ENCODE measurements around the gene POLD1.
"Not testable (repeated sequence)": the region's sequence is repeated elsewhere in the genome, so short reads cannot be mapped to it uniquely, and the experiment has no call there.

The POLD1 gene
- 19.1 to 38.8 reads per million in 2 donors for total RNA-seq

- peak; percentile 98 for DNase-seq
These were observed at the start of gene POLD1 for GRCh38 chr19:50383852-50384684. POLD1 (plus strand) TSS chr19:50384347; CDS start chr19:50398852, 14,505 bp downstream.

DNA sequence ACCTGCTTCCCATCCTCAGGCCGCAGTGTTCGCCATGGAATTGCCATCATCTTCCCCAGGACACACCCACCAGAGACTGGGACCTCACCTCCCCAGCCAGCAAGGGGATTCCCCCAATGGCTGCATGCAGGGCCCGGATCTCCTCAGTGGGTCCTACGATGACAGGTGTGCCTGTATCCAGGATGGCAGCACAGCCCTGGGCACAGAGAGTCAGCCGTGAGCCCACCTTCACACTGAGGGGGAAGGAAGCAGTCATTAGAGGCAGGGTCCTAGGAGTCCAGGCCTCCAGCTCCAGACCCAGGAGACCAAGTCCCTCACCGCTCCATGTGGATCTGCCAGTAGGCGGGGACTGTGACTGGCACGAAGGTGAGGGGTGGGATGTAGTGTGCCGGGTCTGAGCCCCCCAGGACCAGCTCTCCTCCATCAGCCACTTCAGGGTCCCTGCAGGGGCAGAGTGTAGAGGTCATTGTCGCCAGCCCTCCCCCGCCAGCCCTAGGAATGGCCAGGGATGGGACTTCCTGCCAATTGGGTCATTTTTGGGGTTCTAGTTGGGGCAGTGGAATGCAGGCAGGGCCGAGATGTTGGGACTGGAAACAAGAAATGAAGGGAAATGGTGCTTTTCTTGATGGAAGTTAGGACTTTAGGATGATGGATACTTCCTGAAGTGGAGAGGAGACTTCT is 49.3 kb upstream of the POLD1 start:
- no peak for DNase-seq

DNA sequence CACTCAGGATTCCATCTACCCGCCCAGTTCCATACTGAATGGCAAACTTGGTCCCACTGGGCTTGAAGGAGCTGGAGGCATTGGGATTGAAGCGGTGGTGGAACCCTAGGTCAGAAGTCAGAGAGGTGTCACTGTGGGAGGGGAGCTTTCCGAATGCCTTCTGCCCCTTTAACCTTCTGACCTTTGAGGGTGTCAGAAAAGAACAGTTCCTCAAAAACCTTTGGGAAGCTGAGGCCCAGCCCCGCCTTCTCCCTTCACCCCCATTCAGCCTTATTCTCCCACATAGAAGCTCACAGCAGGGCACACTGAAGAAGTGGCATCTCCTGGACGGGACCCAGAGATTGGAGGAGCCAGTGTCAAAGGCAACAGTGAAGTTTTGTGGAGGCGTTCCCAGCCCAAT is 47.1 kb upstream of the POLD1 start:
- not testable (repeated sequence) for DNase-seq

DNA sequence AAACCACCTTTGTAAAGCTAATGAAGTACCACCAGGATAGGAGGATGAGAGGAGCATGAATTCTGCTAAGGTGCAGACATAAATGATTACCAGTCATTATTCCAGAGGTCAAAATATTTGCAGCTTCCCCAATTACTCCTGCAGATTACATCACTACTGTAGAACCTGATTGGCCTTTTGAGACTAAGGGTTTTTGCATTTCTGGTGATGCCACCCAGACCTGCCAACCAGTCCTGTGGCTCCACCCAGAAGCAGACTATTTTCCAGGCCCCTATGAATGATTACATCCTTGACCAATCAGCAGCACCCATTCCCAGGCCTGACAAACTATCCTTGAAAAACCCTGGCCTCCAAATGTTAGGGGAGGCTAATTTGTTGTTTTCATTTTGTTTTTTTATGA is 43.8 kb upstream of the POLD1 start:
- DNase-seq: no peak

DNA sequence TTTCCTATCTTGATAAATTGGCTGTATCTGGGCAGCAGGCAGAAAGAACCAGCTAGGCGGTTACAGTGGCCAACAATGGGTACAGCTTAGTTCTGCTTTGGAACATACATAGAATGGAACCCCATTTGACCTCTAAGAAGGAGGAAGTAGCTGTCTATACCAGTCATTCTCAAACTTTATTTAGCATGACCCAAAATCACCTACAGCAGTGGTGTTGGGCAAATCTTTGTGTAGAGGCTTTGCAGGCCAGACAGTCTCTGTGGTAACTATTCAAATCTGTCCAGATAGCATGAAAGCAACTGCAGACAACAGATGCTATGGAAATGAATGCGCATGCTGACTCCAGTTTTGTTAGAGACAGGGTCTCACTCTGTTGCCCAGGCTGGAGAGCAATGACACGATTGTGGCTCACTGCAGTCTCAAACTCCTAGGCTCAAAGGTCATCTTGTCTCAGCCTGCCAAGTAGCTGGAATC is 43.0 kb upstream of the POLD1 start:
- DNase-seq: no peak

DNA sequence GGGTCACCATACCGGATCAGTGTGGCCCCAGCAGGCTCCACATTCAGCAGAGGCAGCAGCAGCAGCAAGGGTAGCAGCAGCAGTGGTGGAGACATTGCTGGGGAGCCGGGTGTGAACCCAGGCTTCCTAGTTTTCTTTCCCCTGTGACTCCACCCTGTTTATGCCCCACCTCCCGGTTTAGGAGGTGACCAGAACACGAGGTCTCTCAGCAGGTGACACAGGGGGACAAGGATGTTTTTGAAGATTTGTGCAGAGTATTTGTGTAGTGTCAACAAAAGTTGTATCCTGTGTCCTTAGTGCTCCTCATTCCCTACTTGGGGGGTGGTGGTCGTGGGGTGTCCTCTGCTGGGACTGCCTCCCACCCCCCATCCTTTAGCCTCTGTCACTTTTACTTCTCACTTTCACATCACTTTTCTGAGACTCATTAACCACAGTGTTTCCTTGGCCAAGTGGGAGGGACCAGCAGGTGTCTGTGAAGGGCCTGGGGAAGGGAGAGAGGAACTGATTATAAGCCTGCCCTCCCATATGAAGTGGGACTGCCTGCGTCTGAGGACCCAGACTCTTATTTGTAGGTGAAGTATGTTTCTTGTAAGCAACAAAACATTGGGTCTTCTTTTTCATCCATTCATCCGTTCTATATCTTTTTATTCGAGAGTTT is 39.4 kb upstream of the POLD1 start:
- no peak for DNase-seq

DNA sequence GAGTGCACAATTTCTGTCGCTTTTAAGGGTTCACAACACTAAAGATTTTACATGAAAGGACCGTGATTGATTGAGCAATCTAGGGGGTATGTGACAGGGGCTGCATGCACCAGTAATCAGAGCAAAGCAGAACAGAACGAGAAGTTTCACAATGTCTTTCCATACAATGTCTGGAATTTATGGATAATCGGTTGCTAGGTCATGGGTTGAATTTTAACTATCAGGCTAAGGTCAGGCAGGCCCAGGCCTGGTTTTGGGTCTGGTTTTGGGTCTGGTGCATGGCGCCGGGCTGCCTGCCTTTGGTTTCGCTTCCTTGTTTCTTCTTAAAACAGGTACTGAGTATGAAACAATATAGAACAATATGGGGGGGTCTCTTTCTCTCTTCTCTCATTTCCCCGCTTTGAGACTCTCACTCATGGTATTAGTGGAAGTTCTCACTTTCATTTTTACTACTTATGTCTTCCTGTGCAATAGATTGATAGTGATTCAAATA is 37.0 kb upstream of the POLD1 start:
- not testable (repeated sequence) for DNase-seq

DNA sequence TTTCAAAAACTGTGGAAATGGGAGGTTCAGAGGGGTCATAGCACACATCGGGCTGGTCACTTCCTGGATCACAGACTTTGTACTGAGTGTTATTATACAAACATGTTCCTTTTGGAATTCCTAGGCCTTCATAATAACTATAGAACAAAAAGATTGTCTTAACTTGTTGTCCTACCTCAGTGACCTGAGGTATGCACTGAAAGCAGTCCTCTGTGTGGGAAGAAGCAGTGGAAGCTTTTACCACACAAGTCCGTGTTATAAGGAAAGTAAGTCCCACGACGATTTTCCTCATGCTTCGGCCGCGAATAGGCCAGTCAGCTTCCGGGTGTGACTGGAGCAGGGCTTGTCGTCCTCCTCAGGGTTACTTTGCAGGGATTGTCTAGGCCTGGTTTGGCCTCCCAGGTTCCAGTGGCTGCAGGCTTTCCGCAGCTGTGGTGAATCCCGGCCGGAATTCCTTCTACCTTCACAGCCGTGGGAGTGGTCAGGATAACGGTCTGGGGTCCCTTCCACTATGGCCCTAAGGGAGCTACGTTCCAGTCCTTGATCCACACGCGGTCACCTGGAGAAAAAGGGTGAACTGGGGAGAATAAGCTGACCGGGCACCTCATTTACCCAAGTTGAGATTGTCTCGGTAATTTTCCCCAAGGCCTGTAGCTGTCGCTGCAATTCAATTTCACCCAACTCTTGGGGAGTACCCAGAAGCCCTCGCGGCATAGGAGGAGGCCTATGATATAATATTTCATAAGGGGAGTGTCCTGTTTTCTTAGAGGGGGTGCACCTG is 34.7 kb upstream of the POLD1 start:
- DNase-seq: no peak

DNA sequence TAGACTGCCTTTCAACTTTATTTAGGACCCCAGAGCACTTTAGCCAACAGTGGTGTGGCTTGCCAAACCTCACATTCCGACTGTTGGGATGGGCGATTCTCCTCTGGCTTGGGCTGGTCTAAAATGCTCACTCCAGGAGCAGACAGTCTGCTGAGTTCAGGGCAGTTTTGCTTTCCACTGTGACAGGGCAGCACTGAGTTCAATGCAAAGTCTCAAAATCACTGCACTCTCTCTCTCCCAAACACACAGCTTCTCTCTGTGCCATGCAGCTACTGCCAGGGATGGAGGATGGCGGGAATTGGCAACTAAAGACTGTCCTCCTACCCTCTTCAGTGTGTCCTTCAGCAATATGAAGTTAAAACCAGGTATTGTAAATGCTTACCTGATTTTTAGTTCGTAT is 31.9 kb upstream of the POLD1 start:
- no peak for DNase-seq

GRCh38 chr19:50353487-50353880 is 30.7 kb upstream of the POLD1 start:
- not testable (repeated sequence) for DNase-seq

GRCh38 chr19:50356691-50357177 is 27.4 kb upstream of the POLD1 start:
- DNase-seq: no peak

- DNase-seq: peak; percentile 79
These were observed 26.7 kb upstream of the POLD1 start for GRCh38 chr19:50357178-50358100.

- peak; percentile 64 for DNase-seq
These were observed 25.4 kb upstream of the POLD1 start for GRCh38 chr19:50358483-50359327.

- DNase-seq: no peak
These were observed 24.8 kb upstream of the POLD1 start for GRCh38 chr19:50359328-50359818.

- no peak for DNase-seq
These were observed 22.7 kb upstream of the POLD1 start for GRCh38 chr19:50361290-50362029.

DNA sequence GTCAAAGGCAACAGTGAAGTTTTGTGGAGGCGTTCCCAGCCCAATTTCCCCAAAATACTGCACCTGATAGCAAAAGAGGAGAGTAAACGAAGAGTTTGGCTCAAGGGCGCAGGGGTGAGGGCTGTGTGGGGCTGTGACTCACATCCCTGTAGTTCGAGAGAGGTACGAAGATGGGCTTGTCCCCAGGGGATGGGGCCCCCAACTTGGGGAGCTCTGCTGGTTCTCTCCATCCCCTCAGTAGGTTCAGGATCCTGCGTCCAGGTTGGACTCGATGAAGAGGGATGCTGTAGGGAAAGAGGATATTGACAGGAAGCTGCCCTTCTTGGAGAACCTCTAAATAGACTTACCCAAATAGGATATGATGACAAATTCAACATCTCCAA is 22.1 kb upstream of the POLD1 start:
- no peak for DNase-seq

GRCh38 chr19:50362656-50363424 is 21.3 kb upstream of the POLD1 start:
- DNase-seq: no peak
